HUDEP-2 (cell line): Measurements from ENCODE around the gene CFB.

Experiments
- DNase-seq, 76 experiments: peaks; one replicate each; lab custom pipeline; 2025; ENCODE audit not compliant: unreplicated experiment in 76 of 76; lab: John Stamatoyannopoulos, UW

The CFB gene

GRCh38 chr6:31947864-31948263, 2.0 kb downstream of the CFB start:
- DNase-seq, result no peak

- DNase-seq, result no peak
Observed at GRCh38 chr6:31948306-31948705, 2.4 kb downstream of the CFB start.

GRCh38 chr6:31948753-31949413, 3.0 kb downstream of the CFB start:
- peak in 11 of 76 experiments; percentile 11 to 42 (median 26) for DNase-seq

- no peak for DNase-seq
Observed at GRCh38 chr6:31949926-31950548, 4.1 kb downstream of the CFB start.

- peak in 33 of 76 experiments; percentile 5 to 55 (median 25) for DNase-seq
Observed at GRCh38 chr6:31952140-31952805, 6.4 kb downstream of the CFB start.

GRCh38 chr6:31952890-31953289, 7.0 kb downstream of the CFB start:
- DNase-seq, result no peak

GRCh38 chr6:31954511-31954910, 8.6 kb downstream of the CFB start:
- DNase-seq, result no peak

GRCh38 chr6:31956796-31957195, 10.9 kb downstream of the CFB start:
- no peak for DNase-seq

GRCh38 chr6:31958412-31958740, 12.5 kb downstream of the CFB start:
- peak in 1 of 76 experiments; percentile 67 for DNase-seq

GRCh38 chr6:31958741-31959739, 13.1 kb downstream of the CFB start, which contains the start of the genes NELFE and SKIC2:
TSS of gene NELFE (minus strand) at chr6:31958971. CDS start at chr6:31958446, 525 bp downstream.
TSS of gene SKIC2 (plus strand) at chr6:31959175. CDS start at chr6:31959193, 18 bp downstream.
- DNase-seq, result peak in 74 of 76 experiments; percentile 67 to 100 (median 99)

GRCh38 chr6:31961616-31962015, 15.7 kb downstream of the CFB start:
- DNase-seq, result no peak

- DNase-seq, result no peak
Observed at GRCh38 chr6:31963921-31964320, 18.0 kb downstream of the CFB start.

- no peak for DNase-seq
Observed at GRCh38 chr6:31965700-31966099, 19.8 kb downstream of the CFB start.

- no peak for DNase-seq
Observed at GRCh38 chr6:31966506-31966905, 20.6 kb downstream of the CFB start.

GRCh38 chr6:31966997-31967925, 21.4 kb downstream of the CFB start:
- DNase-seq, result no peak

GRCh38 chr6:31967926-31968320, 22.0 kb downstream of the CFB start:
- no peak for DNase-seq

- no peak for DNase-seq
Observed at GRCh38 chr6:31968326-31968725, 22.4 kb downstream of the CFB start.

GRCh38 chr6:31968791-31969711, 23.2 kb downstream of the CFB start:
- no peak for DNase-seq
